Tibial artery (tissue), 4 donors: ENCODE data around the gene TRMU.
"Not testable (repeated sequence)": the region's sequence is repeated elsewhere in the genome, so short reads cannot be mapped to it uniquely, and the experiment has no call there.

Experiments
- DNase-seq, 2 donors: peaks; one replicate each; pipeline ENCODE4 v3.0.0-alpha.2; 2019
- H3K27ac ChIP-seq, 2 donors: fragments of 200-600 bp; sonication (generic) in 1 of 2; 1 replicate in 1 of 2; 2 replicates in 1 of 2; pipeline ENCODE4 v1.5.1; 2018 to 2019; ENCODE audit warnings: mild to moderate bottlenecking in 1 of 2
- H3K27me3 ChIP-seq, 2 donors: fragments of 200-600 bp; sonication (generic) in 1 of 2; one replicate each; pipeline versions ENCODE4 v1.5.1 to v1.6.0; 2016 to 2019
- H3K36me3 ChIP-seq, 3 donors: fragments of 200-600 bp; sonication (generic) in 2 of 3; one replicate each; pipeline ENCODE4 v1.5.1; 2016 to 2019; ENCODE audit warnings: mild to moderate bottlenecking in 2 of 3
- H3K4me1 ChIP-seq, 4 donors: fragments of 200-600 bp; sonication (generic) in 2 of 4; 1 replicate in 3 of 4; 2 replicates in 1 of 4; pipeline ENCODE4 v1.5.1; 2016 to 2019
- H3K4me3 ChIP-seq, 2 donors: fragments of 200-600 bp; sonication (generic) in 1 of 2; 1 replicate in 1 of 2; 2 replicates in 1 of 2; pipeline ENCODE4 v1.5.1; 2018 to 2019; ENCODE audit warnings: mild to moderate bottlenecking in 2 of 2
- H3K9me3 ChIP-seq, 3 donors: fragments of 200-600 bp; sonication (generic) in 1 of 3; one replicate each; pipeline ENCODE4 v1.5.1; 2016 to 2019
- intact Hi-C: fragments of 100-400 bp; cut with DNase I; formaldehyde crosslinking; loops from one replicate; pipeline ENCODE4 v1.15.0; 2023; ENCODE audit warnings: low total_unique reads
- TF ChIP-seq, protein P1 (sequence below), 2 experiments: fragments of 200-600 bp in 1 of 2; fragments of 450-650 bp in 1 of 2; IDR thresholded peaks; one replicate each; pipeline ENCODE4 v1.5.1; 2017 to 2019; ENCODE audit warnings: antibody characterized with exemption in 2 of 2, mild to moderate bottlenecking in 1 of 2, moderate library complexity in 1 of 2

The TRMU gene

DNA sequence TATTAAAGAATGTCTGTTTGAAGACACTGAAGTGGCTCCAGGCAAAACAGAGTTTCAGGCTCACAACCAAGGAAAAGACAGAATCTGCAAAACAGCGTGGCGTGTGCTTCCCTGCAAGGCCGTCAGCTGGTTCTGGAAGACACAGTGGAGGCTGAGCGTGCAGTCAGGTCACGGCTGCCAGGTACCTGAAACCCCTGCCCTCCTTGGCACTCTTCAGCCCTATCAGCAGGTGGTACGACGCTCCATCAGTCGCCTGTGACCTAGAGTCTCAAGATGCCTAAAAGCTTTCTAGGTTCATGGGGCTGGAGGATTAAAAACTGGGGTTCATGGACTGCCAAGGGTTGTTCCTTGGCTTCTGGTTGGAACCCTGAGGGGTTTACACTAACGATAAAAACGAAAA lies 65.9 kb downstream of the TRMU start:
- Histone ChIP-seq H3K27me3 (no peaks in the 10 kb centered on the region), H3K4me1 (no peaks in the 10 kb centered on the region), H3K36me3 (no peaks in the 10 kb centered on the region), H3K4me3 (no peak overlapping the region), H3K9me3 (no peaks in the 10 kb centered on the region), H3K27ac (no peak overlapping the region)
- DNase-seq: no peak
- TF ChIP-seq, protein P1, sequence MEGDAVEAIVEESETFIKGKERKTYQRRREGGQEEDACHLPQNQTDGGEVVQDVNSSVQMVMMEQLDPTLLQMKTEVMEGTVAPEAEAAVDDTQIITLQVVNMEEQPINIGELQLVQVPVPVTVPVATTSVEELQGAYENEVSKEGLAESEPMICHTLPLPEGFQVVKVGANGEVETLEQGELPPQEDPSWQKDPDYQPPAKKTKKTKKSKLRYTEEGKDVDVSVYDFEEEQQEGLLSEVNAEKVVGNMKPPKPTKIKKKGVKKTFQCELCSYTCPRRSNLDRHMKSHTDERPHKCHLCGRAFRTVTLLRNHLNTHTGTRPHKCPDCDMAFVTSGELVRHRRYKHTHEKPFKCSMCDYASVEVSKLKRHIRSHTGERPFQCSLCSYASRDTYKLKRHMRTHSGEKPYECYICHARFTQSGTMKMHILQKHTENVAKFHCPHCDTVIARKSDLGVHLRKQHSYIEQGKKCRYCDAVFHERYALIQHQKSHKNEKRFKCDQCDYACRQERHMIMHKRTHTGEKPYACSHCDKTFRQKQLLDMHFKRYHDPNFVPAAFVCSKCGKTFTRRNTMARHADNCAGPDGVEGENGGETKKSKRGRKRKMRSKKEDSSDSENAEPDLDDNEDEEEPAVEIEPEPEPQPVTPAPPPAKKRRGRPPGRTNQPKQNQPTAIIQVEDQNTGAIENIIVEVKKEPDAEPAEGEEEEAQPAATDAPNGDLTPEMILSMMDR (IDR thresholded peaks at IDR 0.05): no peak
- intact Hi-C loops: no loop called here

DNA sequence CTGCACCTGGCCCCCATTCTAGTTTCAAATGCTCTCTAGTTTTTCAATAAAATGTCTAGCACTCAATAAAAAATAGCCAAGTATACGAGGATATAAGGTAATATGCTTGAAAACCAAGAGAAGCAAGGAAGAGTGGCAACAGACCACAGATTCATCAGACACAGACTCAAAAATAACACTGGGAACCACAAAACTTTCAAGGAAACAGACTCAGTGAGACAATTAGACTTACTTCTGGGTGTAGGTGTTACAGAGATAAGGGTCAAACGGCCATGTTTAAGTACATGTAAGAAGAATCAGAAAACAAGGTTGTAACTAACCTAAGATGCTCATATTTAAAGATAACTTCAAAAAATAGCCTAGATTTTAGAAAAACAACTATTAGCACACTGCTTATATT lies 67.0 kb downstream of the TRMU start:
- Histone ChIP-seq H3K27me3 (no peaks in the 10 kb centered on the region), H3K4me3 (no peak overlapping the region), H3K36me3 (no peaks in the 10 kb centered on the region), H3K9me3 (no peaks in the 10 kb centered on the region), H3K4me1 (no peaks in the 10 kb centered on the region), H3K27ac (no peak overlapping the region)
- DNase-seq: no peak
- intact Hi-C loops: no loop called here
- TF ChIP-seq, protein P1 (IDR thresholded peaks at IDR 0.05): no peak

GRCh38 chr22:46403880-46404279 lies 68.4 kb downstream of the TRMU start:
- intact Hi-C loops, H3K4me1 ChIP-seq, H3K36me3 ChIP-seq, H3K27ac ChIP-seq, H3K9me3 ChIP-seq, H3K4me3 ChIP-seq, H3K27me3 ChIP-seq, DNase-seq: not testable (repeated sequence)

- TF ChIP-seq, protein P1 (IDR thresholded peaks at IDR 0.05): no peak
- H3K4me1 ChIP-seq: no peaks in the 10 kb centered on the region
- no peaks in the 10 kb centered on the region for H3K36me3 ChIP-seq
- no peak overlapping the region for H3K4me3 ChIP-seq
- H3K27ac ChIP-seq: no peak overlapping the region
- intact Hi-C loops: no loop called here
- no peaks in the 10 kb centered on the region for H3K9me3 ChIP-seq
- DNase-seq: no peak
- H3K27me3 ChIP-seq: peaks cover 0 to 3% of the 10 kb centered on the region in 2 donors
Observed at GRCh38 chr22:46405901-46406300, 70.4 kb downstream of the TRMU start.

GRCh38 chr22:46406349-46406748 lies 70.8 kb downstream of the TRMU start:
- intact Hi-C loops: no loop called here
- DNase-seq: no peak
- TF ChIP-seq, protein P1 (IDR thresholded peaks at IDR 0.05): no peak
- Histone ChIP-seq H3K4me3 (no peak overlapping the region), H3K36me3 (no peaks in the 10 kb centered on the region), H3K4me1 (no peaks in the 10 kb centered on the region), H3K27me3 (peaks cover 0 to 3% of the 10 kb centered on the region in 2 donors), H3K27ac (no peak overlapping the region), H3K9me3 (no peaks in the 10 kb centered on the region)

DNA sequence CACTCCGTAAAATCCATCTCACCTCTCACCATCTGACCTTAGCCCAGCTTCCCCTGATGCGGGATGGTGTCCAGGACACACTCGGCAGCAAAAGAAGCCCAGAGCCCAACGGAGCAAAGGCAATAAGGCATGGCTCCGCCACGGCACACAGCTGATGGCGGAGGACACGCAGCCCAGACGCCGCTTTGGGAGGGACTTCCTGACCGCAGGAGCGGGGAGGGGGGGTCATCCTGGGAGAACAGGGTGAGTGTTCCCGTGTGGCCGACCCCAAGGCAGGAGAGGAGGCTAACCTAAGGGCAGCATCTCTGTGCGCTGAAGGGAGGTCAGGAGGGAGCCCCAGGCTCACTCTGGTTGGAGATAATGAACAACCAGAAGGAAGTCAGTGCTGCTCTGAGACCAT lies 71.3 kb downstream of the TRMU start:
- DNase-seq: no peak
- TF ChIP-seq, protein P1 (IDR thresholded peaks at IDR 0.05): no peak

More for the DNA sequence above, 71.3 kb downstream of the TRMU start:
- intact Hi-C loops: no loop called here
- Histone ChIP-seq H3K36me3 (no peaks in the 10 kb centered on the region), H3K4me3 (no peak overlapping the region), H3K9me3 (no peaks in the 10 kb centered on the region), H3K27me3 (peaks cover 0 to 3% of the 10 kb centered on the region in 2 donors), H3K4me1 (no peaks in the 10 kb centered on the region), H3K27ac (no peak overlapping the region)
